Measurements from ENCODE around the gene DNAJB9.

The DNAJB9 gene

DNA sequence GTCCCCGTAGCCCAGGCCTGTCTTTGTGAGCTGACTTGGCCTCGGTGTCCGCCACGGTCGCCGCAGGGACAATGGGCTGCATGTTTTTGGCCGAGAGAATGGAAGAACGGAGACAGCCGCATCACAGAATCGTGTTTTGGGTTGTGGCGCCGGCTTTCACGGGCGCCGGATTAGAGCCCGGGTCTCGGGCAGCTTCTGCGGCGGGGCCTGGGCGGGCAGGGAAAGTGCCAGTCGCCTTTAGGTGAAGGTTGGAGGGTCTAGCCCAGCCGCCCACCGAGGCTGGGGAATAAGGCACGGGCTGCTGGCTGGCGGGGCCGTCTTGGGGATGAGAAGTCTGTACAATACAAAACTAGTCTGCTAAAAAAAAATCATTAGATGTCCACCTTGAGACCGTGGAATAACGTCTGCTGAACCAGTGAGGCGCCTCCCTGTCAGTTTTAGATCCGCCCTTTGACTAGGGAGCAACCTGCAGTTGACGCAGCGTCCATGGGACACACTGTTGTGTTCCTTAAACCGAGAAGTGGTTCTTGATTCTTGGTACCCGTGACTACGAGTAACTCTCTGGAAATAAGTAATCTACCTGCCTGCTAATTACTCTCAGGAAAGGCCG is 577 bp downstream of the DNAJB9 start:
- peak; percentile 55 for DNase-seq

- no peak for DNase-seq
These were observed 2.8 kb downstream of the DNAJB9 start for GRCh38 chr7:108572480-108572879.

DNA sequence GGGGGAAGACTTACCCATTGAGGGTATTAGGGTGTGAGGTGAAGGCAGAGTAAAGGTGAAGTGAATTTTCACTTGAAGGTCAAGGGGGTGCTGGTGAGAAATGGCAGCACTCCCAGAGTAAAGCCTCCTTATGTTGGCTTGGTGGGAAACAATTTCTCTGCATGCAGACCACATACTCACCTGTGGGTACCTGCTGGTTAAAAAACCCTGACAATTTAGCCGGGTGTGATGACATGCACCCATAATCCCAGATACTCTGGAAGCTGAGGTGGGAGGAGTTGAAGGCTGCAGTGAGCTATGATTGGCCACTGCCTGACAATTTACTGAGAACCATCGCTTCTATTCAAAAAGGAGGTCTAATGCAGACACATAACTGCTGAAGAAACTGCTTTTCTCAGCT is 5.5 kb downstream of the DNAJB9 start:
- no peak for DNase-seq

DNA sequence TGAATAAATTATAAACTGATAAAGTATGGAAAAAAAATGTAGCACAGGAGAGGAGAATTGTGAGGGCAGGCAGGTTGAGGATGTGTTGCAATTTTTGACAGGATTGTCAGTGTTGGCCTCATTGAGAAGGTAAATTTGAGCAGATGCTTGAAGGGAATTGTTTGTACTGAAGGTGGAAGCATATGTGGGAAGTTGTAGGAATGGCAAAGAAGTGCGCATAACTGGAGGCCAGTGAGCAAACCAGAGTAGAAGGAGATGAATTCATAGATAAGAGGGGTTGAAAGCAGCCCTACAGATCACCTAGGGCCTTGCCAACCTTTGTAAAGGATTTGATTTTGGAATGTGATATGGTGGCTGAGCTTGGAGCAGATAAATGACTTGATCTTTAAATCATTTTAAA is 6.4 kb downstream of the DNAJB9 start:
- DNase-seq: no peak

DNA sequence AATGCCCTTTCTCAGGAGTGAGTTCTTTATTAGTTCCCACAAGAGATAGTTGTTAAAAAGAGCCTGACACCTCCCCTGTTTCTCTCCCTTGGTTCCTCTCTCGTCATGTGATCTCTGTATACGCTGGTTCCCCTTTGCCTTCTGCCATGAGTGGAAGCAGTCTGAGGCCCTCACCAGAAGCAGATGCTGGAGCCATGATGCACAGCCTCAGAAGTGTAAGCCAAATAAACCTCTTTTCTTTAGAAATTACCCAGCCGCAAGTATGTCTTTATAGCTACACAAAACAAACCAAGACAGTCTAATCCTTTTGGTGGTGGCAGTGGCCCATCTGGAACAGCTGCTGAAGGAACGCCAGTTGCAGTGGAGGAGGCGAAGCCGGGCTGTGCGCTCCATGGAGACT is 9.3 kb downstream of the DNAJB9 start:
- no peak for DNase-seq

- no peak for DNase-seq
These were observed 10.6 kb downstream of the DNAJB9 start for GRCh38 chr7:108580298-108580697.

DNA sequence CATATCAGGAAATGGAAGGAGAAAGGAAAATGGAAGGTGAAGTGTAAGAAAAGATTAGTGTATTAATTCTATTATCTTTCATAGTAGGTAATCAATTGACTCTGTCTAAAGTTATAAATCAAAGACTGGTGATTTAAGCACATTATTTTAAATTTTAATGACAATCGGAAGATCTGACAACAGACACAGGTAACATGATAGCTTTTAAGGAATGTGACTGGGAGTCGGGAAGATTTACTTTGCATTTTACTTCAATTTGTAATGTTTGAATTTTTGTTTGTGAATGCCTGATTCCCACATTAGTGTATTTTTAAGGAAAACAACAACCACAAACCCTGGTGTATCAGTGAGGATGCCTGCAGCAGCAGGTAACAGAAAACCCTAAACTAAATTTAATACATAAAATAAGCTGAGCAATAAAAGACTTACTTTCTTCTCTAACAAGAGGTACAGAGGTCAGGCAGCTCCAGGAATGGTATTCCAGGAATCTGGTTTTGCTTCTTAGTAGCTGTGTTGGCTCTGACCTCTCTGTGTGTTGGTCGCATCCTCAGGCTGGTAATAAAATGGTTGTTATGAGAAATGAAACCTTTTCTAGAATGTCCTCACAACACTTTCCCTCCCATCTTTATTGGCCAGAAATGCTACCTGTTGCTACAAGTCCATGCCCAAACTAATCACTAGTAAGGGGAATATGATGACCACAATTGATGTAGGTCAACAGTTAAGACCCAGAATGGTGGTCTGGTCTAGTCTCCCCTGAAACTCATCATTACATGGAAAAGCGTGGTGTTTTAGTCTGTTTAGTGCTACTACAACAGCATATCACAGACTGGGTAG is 12.2 kb downstream of the DNAJB9 start:
- no peak for DNase-seq

DNA sequence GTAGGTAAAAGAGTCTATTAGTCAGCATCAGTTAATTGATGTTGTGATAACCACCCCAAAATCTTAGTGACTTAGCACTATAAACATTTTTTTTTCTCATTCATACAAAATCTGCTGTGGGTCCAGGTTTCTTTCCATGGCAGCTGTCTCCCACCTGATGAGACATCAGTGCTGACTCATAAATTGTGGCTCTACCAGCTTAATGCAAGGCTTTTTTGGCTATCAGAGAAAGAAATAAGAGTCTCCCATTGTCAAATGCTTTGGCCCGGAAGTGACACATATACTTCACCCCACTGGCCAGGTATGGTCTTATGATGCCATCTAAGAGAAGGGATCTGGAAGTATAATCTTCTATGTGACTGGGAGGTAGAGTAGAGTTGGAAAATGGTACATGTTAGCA is 14.5 kb downstream of the DNAJB9 start:
- DNase-seq: no peak

DNA sequence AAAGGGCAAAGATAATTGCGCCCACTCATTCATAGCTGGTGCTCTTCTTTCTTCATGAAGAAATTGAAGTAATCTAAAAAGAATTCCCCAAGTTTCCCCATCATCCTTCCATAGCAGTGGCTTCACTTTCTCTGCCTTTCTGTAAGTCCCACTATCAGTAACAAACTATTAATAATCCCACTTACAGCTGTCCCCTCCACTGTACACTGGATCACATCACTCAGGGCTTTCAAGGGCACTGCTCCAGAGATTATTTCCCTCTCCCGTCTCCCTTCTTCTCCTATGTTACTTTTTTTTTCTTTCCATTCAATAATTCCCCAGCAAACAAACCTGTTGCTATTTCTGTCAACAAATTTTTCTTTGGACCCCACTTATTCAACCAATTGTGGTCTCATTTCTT is 16.2 kb downstream of the DNAJB9 start:
- no peak for DNase-seq

DNA sequence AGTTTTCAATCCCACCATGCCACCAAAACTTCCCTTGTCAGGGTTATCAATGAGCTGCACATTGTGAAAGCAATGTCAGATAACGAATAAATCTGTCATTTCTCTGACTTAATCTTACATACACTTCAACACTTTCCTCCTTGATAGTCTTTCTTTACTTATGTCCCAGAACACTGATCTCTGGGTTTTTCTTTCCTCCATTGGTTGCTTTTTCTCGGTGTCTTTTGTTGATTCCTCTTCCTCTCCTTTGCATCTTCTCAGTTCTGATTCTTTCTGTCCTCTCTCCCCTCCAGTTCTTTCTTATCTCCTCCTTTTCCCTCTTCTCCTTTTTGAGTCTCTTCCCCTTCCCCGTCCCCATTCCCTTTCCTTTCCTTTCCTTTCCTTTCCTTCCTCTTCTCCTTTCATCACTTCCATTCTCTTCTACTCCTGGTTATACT is 16.6 kb downstream of the DNAJB9 start:
- DNase-seq: no peak

DNA sequence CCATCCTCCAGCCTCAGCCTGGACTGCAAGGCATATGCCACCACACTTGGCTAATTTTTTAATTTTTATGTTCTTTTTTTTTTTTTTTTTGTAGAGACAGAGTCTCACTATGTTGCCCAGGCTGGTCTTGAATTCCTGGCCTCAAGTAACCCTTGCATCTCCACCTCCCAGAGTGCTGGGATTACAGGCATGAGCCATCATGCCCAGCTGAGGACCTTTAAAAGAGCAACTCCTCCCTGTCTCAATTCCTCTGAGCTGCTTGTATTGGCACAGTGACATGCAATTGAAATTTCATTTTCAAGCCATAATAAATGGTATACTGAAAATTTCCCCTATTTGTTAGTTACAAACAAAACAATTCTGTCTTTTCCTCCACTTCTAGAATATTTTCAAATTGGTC is 19.5 kb downstream of the DNAJB9 start:
- no peak for DNase-seq

GRCh38 chr7:108589874-108590273 is 20.2 kb downstream of the DNAJB9 start:
- DNase-seq: no peak

GRCh38 chr7:108590606-108591005 is 20.9 kb downstream of the DNAJB9 start:
- DNase-seq: no peak

DNA sequence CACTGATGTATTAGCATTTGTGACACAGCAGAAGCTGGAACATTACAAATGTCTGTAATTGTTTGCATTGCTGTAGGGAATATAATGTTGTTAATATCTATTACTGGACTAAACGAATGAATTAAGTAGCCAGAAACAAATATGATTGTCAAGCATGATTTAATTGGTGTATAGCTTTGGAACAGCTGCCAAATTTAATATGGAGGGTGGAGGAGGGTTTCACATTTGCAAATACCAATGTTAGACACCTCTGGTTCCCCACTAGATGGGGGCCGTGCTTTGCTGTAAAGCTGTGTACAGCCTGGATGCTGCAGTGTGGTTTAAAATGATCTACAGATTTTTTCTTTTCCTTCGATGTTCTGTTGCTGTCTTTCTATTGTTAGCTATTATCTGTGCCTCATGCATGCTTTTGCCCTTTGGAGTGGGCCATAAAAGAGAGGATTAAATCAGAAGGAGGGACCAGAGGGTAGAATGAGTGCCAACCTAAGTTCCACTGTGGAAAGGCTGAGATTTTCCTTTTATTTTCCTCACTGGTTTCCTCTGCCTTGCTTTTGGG is 23.1 kb downstream of the DNAJB9 start:
- DNase-seq: peak; percentile 23

GRCh38 chr7:108596560-108596959 is 26.9 kb downstream of the DNAJB9 start:
- DNase-seq: no peak

GRCh38 chr7:108598153-108598552 is 28.5 kb downstream of the DNAJB9 start:
- DNase-seq: no peak

GRCh38 chr7:108598914-108599580 is 29.4 kb downstream of the DNAJB9 start:
- DNase-seq: no peak

GRCh38 chr7:108600399-108600798 is 30.7 kb downstream of the DNAJB9 start:
- DNase-seq: no peak

DNA sequence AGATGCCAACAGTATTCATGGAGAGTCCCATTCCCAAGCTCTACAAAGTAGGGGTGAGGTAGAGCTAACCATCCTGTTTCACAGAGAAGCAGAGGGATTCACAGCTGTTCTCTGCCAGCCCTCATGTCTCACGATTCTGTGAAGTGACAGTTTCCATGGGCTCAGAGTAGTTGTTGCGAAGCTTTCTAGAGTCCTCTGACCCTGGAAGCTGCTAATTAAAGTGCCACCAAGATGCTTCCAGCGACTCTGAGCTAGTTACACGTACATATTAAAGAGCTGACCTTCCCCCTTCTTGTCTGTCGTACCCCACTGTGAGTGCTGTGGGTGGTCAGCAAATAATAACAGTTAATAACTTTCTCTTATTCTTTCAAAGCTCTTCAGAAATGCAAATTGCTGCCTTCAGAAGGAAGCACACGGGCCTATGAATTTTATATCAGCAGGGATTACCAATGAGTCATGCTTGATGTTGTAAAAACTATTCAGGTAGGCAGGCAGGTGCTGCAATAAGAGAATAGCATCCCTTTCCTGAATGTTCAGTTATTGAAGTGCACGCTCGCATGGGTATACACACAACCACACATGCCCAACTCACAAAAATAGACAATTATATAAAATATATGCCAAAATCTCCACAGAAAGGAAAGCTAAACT is 34.1 kb downstream of the DNAJB9 start:
- DNase-seq: no peak

DNA sequence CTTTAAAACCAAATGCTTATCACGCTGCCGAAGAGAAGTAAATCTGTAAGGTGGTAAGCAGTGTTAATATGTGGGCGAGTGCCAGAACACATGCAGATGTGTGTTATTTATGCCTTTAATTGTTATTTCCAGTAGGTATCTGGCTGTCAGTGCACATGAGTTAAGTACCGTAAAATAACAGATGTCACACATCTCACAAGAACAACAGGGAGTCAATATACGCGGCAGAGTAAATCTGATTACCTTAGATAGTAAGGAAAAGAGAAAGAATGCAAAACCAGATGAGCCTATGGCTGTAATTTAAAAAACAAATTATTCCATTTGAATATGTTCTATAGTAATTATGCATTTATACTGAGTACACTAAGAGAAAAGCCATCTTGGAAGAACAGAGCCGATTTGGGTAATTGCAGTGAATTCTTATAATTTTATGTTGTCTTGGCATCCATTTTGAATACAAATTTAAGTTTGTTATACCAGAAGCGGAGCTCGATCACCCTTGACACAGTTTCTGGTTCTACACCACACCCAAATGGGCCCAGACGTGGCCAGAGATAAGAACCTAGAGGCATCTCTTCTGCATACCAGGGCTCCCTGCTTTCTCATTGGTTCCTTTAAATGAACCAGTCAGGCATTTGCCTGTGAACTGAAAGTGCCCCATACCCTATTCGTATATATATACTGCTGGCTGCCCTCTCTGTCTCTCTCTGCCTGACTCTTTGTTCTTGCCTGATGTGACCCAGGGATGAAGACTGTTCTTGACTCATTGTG is 34.8 kb downstream of the DNAJB9 start:
- no peak for DNase-seq

- no peak for DNase-seq
These were observed 36.0 kb downstream of the DNAJB9 start for GRCh38 chr7:108605559-108606201.

DNA sequence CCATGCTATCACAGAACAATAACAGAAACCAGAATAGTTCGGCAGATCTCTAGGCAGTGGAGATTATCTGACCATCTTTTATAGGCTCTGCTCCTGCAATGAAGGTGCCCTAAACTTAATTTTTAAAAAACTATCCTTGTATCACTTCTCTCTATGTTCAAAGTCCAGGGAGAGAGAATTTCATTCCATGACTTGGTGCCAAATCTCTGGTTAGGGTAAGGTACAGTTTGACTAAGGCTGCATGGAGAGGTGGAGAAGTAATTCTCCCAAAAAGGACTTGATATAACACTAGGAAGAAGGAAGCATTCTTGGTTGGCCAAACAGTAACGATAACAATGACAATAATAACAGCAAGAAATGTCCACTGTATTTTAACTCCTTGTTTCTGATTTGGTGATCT is 40.0 kb downstream of the DNAJB9 start:
- DNase-seq: no peak

Data from DMS79 (cell line).